Measurements from ENCODE around the gene ZNF792.
A peak's percentile ranks its signal among the peaks of the same experiment; 100 is the strongest.
"Not testable (repeated sequence)": the region's sequence is repeated elsewhere in the genome, so short reads cannot be mapped to it uniquely, and the experiment has no call there.

The ZNF792 gene

DNA sequence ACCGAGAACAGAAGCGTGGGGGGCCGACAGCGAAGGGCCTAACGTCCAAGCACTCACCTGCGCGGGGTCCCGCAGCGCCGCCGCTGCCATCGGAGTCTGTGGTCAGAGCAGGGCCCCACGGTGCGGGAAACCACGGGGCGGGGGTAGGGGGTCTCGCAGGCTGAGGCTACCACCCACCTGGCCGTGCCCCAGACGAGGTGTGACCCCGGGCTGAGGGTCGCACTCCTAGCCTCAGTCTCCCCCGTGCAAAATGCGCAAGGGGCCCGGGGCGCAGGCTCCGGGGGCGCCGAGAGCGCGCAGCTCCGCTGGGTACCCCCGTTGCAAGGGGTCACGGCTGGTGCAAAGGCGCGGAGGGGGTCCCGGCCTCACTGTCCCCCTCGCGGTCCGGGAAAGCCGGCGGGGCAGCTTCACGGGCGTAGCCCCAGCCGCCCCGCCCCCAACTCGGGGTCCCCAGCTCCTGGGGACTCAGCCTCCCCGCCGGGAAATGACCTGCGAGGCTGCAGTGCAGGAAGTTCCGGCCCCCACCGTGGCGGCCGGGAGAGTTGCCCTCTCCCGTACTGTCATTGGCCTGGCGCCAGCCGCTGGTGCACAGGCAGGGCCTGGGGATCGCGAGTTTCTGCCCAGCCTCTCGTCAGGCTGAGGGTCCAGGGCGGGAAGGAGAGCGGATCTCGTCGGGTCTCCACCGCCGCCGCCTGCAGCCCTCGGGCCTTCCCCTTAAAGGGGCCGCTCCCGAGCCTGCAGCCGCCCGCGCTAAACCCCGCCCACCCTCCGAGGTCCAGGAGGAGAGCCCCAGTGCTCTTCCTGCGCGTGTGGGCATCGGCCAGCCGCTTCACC is at the start of gene ZNF792:
Gene ZNF792 (minus strand): TSS at position 657 of the 834 bp plus-strand sequence. CDS start 567 bp downstream, at position 90.
- DNase-seq = peak in 9 of 14 donors; percentile 9 to 57 (median 32)

DNA sequence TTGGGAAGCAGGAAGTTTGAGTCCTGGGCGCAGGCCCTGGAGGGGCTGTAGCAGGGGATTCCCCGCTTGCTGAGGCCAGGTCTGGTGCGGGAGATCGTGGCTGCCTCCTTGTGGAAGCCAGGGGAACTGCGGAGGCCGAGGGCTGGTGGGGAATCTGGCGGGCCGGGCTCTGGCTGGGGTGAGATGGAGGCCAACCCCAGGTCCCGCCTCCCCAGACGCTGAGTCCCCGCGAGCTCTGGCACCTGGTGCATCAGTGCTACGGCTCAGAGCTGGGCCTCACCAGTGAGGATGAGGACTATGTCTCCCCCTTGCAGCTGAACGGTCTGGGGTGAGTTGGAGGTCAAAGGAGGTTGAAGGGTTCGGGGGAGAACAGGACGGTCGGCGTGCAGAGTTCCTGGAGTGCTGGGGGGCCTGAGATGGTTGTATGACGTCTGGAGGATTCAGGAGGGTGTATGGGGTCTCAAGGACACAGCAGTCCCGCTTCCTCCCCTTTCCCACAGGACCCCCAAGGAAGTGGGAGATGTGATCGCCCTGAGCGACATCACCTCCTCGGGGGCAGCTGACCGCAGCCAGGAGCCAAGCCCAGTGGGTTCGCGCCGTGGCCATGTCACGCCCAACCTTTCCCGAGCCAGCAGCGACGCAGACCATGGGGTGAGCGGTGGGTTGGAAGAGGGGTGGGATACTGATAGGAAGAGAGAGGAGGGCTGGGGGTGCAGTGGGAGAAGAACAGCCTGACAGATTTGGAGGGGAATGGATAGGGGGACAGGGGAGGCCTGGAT is 49.2 kb upstream of the ZNF792 start:
- peak in 9 of 14 donors; percentile 13 to 61 (median 31) for DNase-seq

DNA sequence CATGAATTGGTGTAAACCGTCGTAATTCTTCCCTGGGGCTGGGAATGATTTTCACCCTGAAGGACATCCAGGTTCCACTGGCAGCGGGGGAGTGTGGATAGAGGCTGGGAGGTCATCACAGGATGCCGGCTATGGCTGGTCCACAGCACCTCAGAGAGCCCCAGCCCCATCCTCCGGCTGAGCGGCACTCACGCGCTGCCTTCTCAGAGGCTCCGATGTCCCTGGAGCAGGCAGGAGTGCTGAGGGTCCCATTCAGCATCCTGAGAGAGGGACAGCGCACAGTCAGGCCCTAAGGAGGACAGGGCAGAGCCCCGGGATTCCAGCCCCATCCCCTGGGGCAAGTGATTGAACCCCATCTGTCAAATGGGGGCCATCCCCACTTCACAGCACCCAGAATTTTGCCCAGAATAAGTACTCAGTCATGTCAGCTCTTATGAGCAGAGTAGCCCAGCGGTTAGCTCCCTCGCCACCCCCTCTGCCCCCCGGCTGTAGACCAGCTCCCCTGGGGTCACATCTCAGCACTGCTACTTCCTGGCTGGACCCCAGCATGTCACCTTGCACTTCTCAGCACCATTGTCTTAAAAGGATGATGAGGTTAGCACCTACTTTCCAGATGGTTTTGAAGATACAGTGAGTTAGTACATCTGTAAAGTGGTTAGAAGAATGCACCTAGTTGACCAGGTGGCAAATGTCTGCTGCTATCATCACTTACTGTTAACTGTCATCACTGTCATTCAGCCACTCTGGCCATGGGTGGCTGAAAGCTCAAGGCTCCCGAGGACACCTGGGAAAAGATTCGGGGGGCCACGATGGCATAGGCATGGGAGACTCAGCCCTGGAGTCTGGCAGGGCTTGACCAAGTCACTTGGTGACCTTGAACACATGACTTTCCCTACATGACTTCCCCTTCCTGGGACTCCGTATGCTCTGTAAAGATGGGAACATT is 48.0 kb upstream of the ZNF792 start:
- DNase-seq = no peak

DNA sequence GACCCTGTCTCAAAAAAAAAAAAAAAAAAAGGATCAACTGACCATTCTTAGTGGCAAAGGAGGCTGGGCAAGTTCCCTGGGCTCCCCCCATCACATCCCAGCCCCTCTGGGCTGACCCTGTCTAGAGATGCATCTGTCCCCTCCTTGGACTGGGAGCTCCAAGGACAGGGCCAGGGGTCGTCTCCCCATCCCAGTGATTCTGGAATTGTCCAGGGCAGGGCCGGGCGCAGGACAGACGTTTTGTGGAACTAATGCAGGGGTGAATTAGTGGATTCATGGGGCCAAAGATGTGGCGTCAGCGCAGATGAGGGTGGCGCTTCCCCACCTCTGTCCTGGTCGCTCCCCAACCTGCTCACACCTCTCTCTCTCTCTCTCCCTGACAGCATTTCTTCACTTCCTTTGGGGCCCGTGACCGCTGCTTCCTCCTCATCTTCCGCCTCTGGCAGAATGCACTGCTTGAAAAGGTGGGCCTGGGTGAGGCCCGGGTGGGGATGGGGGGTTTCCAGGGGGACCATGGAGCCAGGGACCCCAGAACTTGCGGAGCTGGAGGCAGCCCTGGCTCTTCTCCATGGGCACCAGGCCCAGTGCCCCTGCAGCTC is 47.2 kb upstream of the ZNF792 start:
- DNase-seq = no peak

DNA sequence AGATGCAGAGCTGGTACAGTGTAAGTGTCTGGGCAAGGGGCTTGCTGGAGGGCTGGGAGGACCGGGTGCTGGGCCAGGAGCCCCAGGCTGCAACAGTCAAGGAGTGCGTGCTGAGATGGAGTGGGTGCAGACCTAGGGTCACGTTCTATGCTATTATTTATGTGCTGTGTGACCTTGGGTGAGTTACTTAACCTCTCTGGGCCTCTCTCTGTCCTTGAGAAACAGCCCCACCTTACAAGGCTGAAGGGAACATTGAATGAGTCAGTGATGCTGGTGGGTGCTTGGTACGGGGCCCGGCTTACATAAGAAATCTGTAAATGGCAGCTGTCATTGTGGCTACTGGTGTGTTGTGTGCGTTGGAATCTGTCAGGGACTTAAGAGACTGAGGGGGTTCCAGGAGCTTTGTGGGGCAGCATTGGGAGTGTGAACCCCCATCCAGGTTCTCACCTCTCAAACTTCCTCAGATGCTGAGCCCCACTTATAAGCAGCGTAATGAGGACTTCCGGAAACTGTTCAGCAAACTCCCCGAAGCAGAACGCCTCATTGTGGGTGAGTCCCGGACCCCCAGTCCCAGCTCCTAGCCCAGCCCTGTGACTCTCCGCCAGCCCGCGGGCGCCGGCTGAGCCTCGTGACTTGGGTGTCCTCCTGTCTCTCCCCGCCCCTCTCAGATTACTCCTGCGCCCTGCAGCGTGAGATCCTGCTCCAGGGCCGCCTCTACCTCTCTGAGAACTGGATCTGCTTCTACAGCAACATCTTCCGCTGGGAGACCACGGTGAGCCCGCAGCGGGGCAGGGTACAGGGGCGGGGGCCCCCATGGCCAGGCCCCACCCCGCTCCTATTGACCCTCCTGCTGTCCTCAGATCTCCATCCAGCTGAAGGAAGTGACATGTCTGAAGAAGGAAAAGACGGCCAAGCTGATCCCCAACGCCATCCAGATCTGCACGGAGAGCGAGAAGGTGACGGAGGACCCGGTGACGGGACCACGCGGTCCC is 45.7 kb upstream of the ZNF792 start:
- DNase-seq = no peak

DNA sequence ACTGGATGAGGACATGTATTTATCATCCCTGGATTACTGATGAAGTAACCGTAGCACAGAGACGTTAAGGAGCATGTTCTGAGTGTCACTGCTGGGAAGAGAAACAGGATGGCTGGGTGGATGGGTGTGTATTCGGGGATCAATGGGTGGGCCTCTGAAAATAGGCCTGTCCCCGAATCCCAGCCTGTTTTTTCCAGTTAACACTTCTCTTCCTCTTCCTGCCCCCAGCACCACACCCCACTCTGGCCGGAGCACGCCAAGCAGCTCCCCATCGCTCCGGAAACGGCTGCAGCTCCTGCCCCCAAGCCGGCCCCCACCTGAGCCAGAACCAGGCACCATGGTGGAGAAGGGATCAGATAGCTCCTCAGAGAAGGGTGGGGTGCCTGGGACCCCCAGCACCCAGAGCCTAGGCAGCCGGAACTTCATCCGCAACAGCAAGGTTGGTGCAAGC is 44.9 kb upstream of the ZNF792 start:
- DNase-seq = no peak

DNA sequence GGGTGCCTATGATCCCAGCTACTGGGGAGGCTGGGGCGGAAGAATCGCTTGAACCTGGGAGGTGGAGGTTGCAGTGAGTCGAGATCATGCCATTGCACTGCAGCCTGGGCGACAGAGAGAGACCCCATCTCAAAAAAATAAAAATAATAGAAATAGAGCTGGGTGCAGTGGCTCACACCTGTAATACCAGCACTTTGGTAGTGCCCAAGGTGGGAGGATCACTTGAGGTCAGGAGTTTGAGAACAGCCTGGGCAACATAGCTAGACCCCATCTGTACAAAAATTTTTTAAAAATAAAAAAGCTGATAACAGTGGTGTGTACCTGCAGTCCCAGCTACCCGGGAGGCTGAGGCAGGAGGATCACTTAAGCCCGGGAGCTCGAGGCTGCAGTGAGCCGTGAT is 43.4 kb upstream of the ZNF792 start:
- DNase-seq = not testable (repeated sequence)

DNA sequence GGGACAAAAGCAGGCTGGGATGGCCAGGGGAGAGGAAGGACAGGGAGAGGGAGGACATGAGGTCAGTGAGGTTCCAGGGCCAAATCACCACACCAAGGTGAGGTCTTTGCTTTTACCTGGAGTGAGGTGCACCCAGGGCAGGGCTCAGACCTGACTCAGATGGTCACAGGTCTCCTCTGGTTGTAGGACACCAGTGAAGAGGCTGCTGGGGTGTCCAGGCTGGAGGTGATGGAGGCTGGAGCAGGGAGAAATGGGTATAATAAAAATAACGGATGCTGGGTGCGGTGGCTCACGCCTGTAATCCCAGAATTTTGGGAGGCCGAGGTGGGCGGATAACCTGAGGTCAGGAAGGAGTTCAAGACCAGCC is 43.0 kb upstream of the ZNF792 start:
- DNase-seq = no peak

DNA sequence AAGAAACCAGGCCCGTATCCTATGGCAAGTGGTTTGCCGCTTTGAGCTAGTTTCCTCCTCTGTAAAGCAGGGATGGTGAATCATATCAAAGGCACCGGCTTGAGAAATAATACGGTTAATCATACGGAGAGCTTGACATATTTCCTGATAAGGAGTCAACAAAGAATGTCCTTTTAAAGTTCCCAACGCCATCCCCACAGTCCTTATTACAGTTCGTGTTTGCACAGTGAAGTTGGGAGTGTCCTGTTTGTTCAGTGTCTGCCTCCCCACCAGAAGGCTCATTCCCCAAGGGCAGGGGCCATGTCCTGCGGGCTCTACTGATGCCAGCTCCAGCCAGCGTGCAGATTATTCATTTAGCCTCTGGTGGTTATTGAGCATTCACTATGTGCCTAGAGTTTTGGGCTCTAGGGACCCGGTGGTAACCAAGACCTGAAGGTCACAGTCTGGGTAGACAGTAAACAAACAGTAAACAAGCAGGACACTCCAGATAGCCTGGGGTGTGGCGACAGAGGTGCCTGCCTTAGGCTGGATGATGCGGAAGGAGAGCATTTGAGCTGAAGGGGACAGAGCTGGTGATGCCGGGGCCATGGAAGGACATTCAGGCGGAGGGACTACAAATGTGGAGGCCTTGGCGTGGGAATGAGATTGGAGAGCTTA is 42.4 kb upstream of the ZNF792 start:
- DNase-seq = no peak

DNA sequence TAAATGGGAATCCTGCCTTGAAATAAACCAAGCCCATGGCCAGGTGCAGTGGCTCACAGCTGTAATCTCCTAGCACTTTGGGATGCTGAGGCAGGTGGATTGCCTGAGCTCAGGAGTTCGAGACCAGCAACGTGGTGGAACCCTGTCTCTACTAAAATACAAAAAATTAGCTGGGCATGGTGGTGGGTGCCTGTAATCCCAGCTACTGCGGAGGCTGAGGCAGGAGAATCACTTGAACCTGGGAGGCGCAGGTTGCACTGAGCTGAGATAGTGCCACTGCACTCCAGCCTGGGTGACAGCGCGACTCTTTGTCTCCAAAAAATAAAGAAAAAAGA is 41.9 kb upstream of the ZNF792 start:
- not testable (repeated sequence) for DNase-seq

DNA sequence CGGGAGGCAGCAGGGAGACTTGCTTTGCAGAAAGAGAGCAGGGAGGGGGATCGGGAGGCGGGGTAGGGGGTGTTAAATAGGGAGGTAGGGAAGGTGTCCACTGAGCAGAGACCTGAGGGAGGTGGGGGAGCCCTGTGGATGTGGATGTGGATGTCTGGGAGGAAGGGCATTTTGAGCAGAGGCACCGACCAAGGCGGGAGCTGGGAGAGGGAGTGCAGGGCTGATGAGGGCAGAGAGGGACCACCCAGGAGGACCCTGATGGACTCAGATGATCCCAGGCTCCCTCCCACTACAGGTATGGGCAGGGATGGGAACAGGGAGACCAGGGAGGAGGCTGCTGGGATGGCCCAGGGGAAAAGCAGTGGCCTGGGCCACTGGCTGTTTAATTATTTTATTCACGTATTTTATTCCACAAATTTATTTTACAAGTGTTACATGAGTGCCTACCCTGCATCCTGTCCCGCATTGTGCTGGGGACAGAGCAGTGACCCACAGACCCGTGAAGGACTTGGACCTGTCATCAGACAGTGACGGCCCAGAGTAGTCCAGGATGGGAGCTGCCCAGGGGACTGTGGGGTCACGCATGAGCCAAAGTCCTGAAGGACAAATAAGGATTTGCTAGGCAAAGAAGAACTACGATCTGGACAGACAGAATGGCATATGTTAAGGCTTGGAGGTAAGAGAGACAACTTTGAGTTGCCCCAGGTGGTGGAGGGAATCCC is 41.4 kb upstream of the ZNF792 start:
- no peak for DNase-seq

DNA sequence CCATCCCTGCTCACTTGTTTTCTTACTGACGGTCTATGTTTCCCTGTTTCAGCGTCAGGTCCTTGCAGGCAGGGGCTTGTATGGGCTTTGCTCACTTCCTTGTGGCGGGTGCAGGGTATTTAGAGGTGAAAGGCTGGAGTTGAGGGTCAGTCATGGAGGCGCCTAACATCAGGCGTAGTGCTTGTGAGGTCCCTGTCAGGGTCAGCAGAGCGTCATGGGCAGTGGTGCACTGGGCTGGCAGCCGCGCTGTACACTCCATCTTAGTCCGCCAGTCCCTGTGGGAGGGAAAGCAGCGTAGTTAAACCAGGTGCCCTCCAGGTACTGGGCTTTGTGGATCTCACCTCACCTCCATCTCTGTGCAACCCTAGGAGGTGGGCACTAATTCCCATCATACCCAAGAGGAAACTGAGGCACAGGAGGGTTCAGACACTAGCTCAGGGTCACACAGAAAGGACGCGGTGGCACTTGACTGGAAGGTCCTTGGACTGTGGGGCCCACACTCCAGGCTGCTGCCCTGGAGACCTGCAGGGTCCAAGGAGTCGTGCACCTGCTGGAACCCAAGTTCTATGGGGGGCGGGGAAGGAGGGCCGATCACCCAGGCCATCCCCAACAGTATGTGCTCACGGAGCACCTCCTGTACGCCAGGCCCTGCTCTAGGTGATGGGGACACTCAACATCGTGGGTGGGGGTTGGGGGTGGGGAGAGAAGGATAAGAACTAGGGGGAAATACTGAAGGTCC is 40.7 kb upstream of the ZNF792 start:
- no peak for DNase-seq

DNA sequence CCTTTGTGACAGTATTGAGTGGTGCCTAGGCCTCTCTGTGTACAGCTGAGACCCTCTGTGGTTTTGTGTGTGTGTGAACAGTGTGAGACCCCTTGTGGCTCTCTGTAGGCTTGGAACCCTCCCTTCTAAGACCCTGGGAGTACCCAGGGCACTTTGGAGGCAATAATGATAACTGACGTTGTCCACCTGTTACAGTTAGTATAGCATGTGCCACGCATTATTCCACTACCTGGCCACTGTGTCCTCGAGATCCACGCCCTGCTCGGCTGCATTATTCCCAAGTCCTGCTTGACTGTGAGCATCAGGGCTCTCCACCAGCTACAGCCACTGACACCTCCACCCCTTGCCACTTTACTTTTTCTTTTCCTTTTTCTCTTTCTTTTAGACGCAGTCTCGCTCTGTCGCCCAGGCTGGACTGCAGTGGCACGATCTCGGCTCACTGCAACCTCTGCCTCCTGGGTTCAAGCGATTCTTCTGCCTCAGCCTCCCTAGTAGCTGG is 38.1 kb upstream of the ZNF792 start:
- DNase-seq = no peak

DNA sequence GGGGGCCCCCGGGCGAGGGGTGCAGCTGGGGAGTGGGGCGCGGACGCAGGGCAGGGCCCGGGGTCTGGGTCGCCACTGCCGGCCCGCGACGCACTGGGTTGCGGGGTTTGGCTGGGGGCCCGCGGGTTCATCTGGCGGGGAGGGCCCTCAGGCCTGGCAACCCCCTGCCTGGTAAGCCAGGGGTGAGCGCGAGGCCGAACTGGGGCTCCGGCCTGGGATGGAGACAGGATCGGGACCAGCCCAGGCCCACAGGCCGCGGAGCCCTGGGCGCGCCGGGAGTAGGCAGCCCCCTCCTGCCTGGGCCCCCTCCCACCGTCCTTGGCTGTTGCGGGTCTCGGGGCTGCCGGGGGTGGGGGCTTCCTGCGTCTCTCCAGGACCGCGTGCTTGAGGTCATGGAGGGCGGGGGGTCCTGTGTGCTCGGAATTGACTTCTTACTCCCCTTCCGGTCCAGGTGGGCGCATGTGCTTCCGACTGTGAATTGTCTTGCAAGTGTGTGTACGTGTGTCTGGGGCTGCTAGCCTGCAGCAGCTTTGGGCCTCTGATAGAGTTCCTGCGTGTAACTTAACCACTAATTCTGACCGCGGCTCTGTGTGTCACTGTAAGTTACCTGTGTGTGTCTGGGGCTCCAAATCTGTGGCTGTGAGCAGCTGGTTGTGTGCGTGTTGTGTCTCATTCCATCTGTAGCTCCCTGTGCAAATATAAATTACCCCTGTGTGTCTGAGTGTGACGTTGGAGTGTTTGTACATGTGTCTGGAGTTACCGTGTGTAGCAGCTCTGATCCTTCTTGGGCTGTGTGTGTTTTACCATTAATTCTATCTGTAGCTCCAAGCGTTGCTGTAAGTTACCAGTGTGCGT is 36.8 kb upstream of the ZNF792 start:
- DNase-seq = peak in 4 of 14 donors; percentile 32 to 50 (median 38)

DNA sequence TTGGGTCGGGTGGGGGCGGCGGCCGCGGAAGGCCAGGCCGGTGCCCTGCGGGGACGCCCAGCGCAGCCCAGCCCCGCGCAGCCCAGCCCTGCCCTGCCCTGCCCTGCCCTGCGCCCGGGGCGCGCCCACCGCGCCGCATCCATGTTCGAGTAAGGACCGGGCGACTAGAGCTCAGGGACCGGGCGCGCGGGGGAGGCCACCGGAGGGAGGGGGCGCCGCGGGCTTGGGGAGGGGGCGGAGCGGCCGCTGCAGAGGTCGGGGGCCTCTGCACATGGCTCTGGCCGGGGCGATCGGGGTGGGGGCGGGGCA is 36.3 kb upstream of the ZNF792 start:
- DNase-seq = no peak

DNA sequence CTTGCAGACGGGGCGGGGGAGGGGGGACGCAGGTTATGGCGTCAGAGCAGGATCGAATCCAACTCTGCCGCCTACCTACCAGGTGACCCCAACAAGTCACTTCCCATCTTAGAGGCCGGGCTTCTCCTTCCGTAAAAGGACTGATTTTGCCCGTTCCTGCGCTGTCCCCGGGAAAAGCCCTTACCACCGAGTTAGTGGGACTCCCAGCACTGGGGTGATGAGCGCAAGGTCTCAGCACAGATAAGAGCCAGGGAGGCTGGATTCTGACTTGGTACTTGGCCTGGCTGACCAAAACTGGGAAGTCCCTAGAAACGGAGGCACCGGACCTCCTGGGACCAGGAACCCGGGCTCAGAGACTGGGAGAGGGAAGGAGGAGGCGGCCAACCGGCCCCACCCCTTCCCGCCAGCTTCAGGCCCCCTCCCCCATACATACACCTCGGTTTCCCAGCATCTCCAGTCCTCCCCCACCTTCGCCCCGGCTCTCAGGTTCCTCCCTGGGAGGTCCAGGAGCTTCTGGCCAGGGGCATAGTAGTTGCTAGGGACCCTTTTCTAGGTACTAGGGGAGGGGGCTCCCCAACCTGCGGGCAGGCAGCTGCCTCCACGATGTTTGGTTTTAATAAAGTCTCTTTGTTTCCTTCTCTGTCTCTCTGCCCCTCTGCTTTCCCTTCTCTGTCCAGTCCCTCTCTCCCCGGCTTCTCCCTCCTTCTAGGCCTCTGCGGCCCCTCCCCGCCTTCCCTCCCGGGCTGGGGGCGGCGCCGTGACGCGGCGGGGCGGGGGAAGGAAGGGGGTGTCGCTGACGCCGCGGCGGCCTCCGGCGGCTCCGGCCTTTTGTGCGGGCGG is 35.7 kb upstream of the ZNF792 start, which contains the start of gene GRAMD1A:
Gene GRAMD1A (plus strand): TSS at position 826 of the 840 bp plus-strand sequence. CDS start 156 bp downstream, outside the sequence.
- peak in 13 of 14 donors; percentile 45 to 87 (median 73) for DNase-seq

Data from C1 segment of cervical spinal cord (tissue), 14 donors.